ENCODE measurements around the gene SURF4. TPM values are rescaled to one million over a fixed set of nuclear protein-coding genes. Genes with fewer than 3 reads are reported as not detected.
"Not testable (repeated sequence)": the region's sequence is repeated elsewhere in the genome, so short reads cannot be mapped to it uniquely, and the experiment has no call there.

The SURF4 gene
- total RNA-seq, 4 donors from 2014 or later = 141 to 266 (median 230) TPM

DNA sequence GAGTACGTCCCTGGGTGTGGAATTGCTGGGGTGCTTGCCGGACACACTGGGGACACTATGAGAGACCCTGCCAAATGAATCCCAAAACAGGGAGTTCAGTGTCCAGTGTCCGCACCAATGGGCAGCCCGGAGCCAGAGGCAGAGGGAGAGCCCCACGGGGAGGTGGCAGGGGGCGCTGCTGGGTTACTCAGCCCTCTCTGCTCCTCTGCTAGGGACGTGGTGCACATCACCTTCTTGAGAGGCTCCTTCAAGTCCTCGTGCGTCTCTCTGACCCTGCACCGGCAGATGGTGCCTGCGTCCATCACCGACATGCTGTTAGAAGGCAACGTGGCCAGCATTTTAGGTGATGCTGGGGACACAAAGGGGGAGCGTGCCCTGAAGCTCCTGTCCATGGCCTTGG is 21.1 kb upstream of the SURF4 start:
- TF ChIP-seq, protein P1, sequence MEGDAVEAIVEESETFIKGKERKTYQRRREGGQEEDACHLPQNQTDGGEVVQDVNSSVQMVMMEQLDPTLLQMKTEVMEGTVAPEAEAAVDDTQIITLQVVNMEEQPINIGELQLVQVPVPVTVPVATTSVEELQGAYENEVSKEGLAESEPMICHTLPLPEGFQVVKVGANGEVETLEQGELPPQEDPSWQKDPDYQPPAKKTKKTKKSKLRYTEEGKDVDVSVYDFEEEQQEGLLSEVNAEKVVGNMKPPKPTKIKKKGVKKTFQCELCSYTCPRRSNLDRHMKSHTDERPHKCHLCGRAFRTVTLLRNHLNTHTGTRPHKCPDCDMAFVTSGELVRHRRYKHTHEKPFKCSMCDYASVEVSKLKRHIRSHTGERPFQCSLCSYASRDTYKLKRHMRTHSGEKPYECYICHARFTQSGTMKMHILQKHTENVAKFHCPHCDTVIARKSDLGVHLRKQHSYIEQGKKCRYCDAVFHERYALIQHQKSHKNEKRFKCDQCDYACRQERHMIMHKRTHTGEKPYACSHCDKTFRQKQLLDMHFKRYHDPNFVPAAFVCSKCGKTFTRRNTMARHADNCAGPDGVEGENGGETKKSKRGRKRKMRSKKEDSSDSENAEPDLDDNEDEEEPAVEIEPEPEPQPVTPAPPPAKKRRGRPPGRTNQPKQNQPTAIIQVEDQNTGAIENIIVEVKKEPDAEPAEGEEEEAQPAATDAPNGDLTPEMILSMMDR (IDR thresholded peaks at IDR 0.05) = no peak
- ATAC-seq (ENCODE audit: low FRiP score) (no peak), DNase-seq (ENCODE audit: low spot score) (no peak)

DNA sequence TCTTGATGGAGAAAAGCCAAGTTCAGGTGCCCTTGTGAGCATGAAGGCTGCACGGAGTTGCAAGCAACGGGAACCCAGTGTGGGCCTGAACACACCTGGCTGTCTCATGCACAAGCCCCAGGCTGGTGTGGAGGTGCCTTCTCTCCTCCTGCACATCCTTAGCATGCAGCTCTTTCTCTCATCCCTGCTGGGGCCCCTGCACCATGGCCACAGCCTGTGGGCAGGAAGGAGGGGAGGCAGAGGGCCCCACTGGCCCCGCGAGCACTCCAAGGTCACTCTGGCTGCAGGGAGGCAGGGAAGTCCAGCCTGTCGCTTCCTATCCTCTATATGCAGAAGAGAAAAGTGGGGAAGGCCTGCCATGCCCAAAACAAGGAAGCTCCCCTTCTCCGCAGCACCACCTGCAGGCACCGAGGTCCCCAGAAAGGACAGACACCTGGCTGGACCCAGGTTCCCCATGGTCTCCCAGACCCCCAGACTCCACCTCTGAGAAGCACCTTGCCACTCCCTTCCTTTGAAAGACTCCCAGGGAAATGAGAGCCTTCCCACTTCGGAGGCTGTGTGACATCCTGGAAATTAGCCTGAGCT is 18.9 kb upstream of the SURF4 start:
- ATAC-seq (ENCODE audit: low FRiP score) = no peak
- DNase-seq (ENCODE audit: low spot score) = no peak
- TF ChIP-seq, protein P1 (IDR thresholded peaks at IDR 0.05) = no peak

DNA sequence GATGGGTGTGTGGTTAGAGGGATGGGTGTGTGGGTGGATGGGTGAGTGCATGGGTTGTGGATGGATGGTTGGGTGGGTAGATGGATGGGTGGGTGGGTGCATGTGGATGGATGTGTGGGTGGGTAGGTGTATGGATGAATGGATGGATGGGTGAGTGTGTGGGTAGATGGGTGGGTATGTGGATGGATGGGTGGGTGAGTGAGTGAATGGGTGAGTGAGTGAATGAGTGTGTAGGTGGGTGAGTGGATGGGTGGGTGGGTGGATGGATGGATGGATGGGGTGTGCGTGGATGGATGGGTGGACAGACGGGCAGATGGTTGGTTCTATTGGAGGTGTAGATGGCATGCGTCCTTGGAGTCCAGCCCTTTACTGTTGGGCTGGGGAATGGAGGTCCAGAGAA is 17.5 kb upstream of the SURF4 start:
- TF ChIP-seq, protein P1 (IDR thresholded peaks at IDR 0.05) = no peak
- ATAC-seq (ENCODE audit: low FRiP score) = no peak
- DNase-seq (ENCODE audit: low spot score) = no peak

DNA sequence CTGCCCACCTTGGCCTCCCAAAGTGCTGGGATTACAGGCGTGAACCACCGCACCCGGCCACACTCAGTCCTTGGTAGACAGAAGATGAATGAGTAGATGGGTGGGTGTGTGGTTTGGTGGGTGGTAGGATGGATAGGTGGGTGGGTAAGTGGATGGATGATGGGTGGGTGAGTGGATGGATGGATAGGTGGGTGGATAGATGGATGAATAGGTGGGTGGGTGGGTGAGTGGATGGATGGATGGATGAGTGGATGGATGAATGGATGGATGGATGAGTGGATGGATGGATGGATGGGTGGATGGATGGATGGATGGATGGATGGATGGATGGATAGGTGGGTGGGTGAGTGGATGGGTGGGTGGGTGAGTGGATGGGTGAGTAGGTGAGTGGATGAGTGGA is 16.4 kb upstream of the SURF4 start:
- ATAC-seq (ENCODE audit: low FRiP score); DNase-seq (ENCODE audit: low spot score): not testable (repeated sequence)

DNA sequence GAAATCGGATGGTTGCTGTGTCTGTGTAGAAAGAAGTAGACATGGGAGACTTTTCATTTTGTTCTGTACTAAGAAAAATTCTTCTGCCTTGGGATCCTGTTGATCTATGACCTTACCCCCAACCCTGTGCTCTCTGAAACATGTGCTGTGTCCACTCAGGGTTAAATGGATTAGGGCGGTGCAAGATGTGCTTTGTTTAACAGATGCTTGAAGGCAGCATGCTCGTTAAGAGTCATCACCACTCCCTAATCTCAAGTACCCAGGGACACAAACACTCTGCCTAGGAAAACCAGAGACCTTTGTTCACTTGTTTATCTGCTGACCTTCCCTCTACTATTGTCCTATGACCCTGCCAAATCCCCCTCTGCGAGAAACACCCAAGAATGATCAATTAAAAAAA is 15.6 kb upstream of the SURF4 start:
- not testable (repeated sequence) for DNase-seq (ENCODE audit: low spot score); ATAC-seq (ENCODE audit: low FRiP score)

DNA sequence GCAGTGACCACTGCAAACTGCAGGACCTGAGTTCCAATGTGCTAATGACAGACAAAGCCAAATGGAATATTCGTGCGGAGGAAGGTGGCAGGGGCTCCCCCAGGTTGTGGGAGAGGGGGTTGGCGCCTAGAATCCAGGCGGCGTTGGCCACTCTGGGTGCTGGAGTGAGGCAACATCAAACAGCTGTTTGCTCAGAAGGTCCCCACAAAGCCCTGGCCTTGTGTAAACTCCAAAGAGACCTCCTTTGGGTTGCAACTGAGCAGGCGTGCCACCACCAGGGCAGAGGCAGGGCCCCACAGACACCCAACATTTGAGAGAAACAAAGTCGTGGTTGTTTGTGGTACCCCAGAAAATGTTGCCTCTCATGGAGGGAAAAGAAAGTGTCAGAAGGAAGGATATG is 14.9 kb upstream of the SURF4 start:
- no peak for ATAC-seq (ENCODE audit: low FRiP score)
- TF ChIP-seq, protein P1 (IDR thresholded peaks at IDR 0.05) = no peak
- no peak for DNase-seq (ENCODE audit: low spot score)

DNA sequence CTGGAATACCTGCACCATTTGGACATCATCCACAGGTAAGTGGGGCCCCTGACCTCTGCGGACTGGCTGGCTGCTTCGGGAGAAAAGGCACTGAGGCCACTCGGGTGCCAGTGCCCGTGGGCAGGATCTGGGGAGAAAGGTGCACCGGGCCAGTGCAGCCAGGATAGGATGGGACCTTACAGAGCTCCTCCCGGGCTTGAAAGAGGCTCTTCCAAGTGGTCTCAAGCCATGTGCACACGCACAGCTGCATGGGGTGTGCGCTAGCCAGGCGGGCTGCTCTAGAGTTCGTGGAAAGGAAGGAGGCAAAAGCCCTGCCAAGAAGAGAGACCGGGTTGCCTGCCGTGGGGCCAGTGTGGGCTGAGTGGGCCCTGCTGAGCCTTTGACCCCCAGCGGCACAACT is 13.7 kb upstream of the SURF4 start:
- no peak for ATAC-seq (ENCODE audit: low FRiP score)
- TF ChIP-seq, protein P1 (IDR thresholded peaks at IDR 0.05) = no peak
- no peak for DNase-seq (ENCODE audit: low spot score)

DNA sequence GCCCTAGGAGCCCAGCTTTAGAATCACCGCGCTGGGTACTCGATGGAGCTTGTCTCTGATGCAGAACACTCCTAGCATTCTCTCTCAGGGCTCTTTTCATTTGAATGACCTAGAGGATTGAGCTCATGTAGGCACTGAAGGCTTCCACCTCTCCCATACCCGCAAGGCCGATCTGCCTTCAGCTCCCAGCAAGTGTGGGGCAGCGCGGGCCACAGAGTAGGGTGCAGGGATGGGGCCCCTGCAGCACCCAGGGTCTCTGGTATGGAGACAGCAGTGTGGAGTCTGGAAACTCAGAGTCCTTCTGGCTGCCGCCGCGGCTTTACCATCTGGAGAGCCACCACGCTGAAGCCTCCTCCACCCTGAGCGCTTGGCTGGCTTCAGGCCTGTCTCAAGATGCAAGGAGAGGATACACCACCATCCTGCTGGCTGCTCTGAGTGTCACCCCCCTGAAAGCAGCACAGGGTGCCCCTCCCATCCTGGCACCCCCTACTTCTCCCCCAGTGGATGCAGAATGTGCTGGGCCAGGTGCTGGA is 13.2 kb upstream of the SURF4 start:
- TF ChIP-seq, protein P1 (IDR thresholded peaks at IDR 0.05) = no peak
- no peak for ATAC-seq (ENCODE audit: low FRiP score)
- no peak for DNase-seq (ENCODE audit: low spot score)
